SH-SY5Y (cell line): ENCODE results near the gene TMEM229B.

Experiments used
- GATA2 ChIP-seq: IDR thresholded peaks from 2 replicates; pipeline ENCODE4 v1.6.1; 2011; ENCODE audit warnings: mild to moderate bottlenecking, low read depth, low read length
- GATA3 ChIP-seq: IDR thresholded peaks from 2 replicates; pipeline ENCODE4 v1.6.1; 2011; ENCODE audit warnings: low read depth, mild to moderate bottlenecking, low read length, moderate library complexity

DNA sequence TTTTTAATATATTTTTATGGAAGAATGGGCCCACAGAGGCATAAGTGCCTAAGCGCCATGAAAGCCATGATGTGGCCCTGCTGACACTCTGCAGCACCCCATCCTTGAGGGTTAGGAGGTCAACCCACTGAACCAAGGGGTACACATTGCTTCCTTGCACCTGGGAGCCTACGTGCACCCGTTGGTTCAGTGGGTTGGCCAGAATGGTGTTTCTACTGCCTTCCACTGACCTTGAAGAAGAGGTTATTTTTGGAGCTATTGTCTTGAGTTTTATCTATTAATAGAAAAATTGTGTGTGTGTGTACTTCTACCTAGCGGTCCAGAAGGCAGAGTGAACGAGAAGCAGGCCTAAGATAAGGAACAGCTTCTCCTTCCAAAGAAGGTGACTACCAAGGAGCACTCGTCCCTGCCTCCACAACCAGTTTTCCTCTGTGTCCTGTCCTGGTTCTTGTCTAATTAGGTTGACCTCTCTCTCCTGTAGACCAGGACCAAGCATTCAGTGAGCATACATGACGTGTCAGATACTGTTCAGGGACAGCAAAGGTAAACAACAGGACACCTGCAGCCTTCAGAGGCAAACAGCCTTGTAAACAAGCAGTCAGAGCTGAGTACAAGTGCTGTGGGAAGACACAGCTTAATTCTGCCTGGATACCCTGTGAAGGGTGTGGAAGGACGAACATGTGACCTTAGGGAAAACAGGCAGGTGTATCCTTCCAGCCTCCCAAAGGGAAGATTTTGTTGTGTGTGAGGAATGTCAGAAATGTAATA lies 46.2 kb downstream of the TMEM229B start:
- TF ChIP-seq GATA3: no peak
- no peak for TF ChIP-seq GATA2
